NB4 (cell line): Measurements from ENCODE around the gene RFX3.

Experiments
- DNase-seq: peaks from one replicate; pipeline ENCODE4 v3.0.0; 2010; ENCODE audit warnings: low read depth
- H3K4me3 ChIP-seq: one replicate; pipeline ENCODE4 v1.5.1; 2011; ENCODE audit warnings: mild to moderate bottlenecking, low read depth, low read length, moderate library complexity
- MYC ChIP-seq: IDR thresholded peaks from 2 replicates; pipeline ENCODE4 v1.6.1; 2011; ENCODE audit warnings: low read depth, low read length
- POLR2A ChIP-seq: IDR thresholded peaks from 2 replicates; pipeline ENCODE4 v1.6.1; 2011; ENCODE audit warnings: mild to moderate bottlenecking; ENCODE audit not compliant: insufficient read length; ENCODE audit errors: extremely low read depth
- TF ChIP-seq, protein P1 (sequence below): IDR thresholded peaks from one replicate; pipeline ENCODE4 v1.5.1; 2012; ENCODE audit warnings: low read depth, low read length
- TF ChIP-seq, protein P2 (sequence below): IDR thresholded peaks from 2 replicates; pipeline ENCODE4 v1.6.1; 2011; ENCODE audit warnings: low read depth, low read length

The RFX3 gene

DNA sequence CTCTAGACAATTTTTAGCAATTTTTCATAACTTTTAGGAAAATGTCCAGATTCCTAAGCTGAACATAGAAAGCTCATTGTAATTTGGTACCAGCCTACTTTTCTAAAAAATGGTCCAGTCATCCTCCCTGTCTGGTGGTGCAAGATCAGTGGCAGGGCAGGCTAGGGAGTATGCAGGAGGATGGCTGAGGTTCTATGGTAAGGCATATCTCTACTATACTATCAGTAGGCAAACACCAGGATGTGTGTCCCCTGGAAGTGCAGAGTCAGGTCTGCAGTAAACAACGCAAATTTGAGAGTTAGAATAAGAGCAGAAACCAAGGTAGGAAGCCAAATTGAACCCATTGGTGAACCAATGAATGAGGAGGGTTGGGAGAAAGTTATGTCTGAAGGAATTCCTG lies 22.8 kb upstream of the RFX3 start:
- TF ChIP-seq, protein P1, sequence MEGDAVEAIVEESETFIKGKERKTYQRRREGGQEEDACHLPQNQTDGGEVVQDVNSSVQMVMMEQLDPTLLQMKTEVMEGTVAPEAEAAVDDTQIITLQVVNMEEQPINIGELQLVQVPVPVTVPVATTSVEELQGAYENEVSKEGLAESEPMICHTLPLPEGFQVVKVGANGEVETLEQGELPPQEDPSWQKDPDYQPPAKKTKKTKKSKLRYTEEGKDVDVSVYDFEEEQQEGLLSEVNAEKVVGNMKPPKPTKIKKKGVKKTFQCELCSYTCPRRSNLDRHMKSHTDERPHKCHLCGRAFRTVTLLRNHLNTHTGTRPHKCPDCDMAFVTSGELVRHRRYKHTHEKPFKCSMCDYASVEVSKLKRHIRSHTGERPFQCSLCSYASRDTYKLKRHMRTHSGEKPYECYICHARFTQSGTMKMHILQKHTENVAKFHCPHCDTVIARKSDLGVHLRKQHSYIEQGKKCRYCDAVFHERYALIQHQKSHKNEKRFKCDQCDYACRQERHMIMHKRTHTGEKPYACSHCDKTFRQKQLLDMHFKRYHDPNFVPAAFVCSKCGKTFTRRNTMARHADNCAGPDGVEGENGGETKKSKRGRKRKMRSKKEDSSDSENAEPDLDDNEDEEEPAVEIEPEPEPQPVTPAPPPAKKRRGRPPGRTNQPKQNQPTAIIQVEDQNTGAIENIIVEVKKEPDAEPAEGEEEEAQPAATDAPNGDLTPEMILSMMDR, result no peak
- TF ChIP-seq POLR2A, result no peak
- TF ChIP-seq MYC, result no peak
- TF ChIP-seq, protein P2, sequence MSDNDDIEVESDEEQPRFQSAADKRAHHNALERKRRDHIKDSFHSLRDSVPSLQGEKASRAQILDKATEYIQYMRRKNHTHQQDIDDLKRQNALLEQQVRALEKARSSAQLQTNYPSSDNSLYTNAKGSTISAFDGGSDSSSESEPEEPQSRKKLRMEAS, result no peak
- no peak for DNase-seq
- no peak overlapping the region for H3K4me3 ChIP-seq

DNA sequence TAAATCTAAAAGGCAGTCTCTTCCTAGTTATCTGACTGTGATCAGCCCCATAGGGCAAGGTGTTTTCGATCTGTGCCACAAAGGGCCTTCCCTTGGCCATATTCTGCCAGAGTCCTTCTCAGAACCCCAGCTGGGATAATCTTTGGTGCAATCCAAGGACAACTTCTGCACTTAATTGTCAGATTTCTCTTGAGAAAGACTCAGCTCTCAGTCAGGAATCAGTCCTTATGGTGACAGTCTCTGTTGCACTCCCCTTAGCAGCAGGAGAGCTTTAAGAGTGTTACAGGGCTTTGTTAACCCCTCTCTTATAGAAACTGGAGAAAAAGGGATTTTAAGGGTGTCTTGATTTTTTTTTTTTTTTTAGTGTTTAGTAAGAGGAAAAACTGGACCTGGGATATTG lies 15.4 kb upstream of the RFX3 start:
- DNase-seq, result no peak
- TF ChIP-seq POLR2A, result no peak
- TF ChIP-seq, protein P1, result no peak
- no peak for TF ChIP-seq MYC
- H3K4me3 ChIP-seq, result no peak overlapping the region

- TF ChIP-seq, protein P1, result no peak
- TF ChIP-seq, protein P2, result no peak
- no peak for TF ChIP-seq POLR2A
- no peak for TF ChIP-seq MYC
- DNase-seq, result no peak
- no peak overlapping the region for H3K4me3 ChIP-seq
Measured at GRCh38 chr9:3534614-3535404, 9.0 kb upstream of the RFX3 start.

- DNase-seq, result no peak
- H3K4me3 ChIP-seq, result no peak overlapping the region
- TF ChIP-seq POLR2A, result no peak
- no peak for TF ChIP-seq MYC
- TF ChIP-seq, protein P2, result no peak
- TF ChIP-seq, protein P1, result no peak
Measured at GRCh38 chr9:3532158-3532557, 6.4 kb upstream of the RFX3 start.

GRCh38 chr9:3528451-3528850 lies 2.6 kb upstream of the RFX3 start:
- no peak; the same call in 1 of the 2 replicates for TF ChIP-seq MYC
- TF ChIP-seq POLR2A, result peak; percentile 52
- TF ChIP-seq, protein P1, result no peak
- TF ChIP-seq, protein P2, result no peak; the same call in 1 of the 2 replicates
- peak overlapping the region; percentile 88 for H3K4me3 ChIP-seq

More at GRCh38 chr9:3528451-3528850, 2.6 kb upstream of the RFX3 start:
- peak; percentile 96 for DNase-seq
